IPS DF 19.7 (cell line): ENCODE measurements around the gene SH3BP4.
"Not testable (repeated sequence)": the region's sequence is repeated elsewhere in the genome, so short reads cannot be mapped to it uniquely, and the experiment has no call there.

Source experiments
- DNase-seq: peaks from one replicate; pipeline ENCODE4 v3.0.0-alpha.2; 2013; ENCODE audit warnings: low read depth, low spot score

Gene SH3BP4

GRCh38 chr2:235017441-235017840 is 65.6 kb downstream of the SH3BP4 start:
- DNase-seq: no peak

GRCh38 chr2:235018838-235019237 is 67.0 kb downstream of the SH3BP4 start:
- no peak for DNase-seq

GRCh38 chr2:235020141-235020540 is 68.3 kb downstream of the SH3BP4 start:
- DNase-seq: not testable (repeated sequence)

- DNase-seq: no peak
Observed at GRCh38 chr2:235021752-235022151, 69.9 kb downstream of the SH3BP4 start.

- no peak for DNase-seq
Observed at GRCh38 chr2:235024191-235024860, 72.5 kb downstream of the SH3BP4 start.

GRCh38 chr2:235024931-235025773 is 73.3 kb downstream of the SH3BP4 start:
- no peak for DNase-seq

- no peak for DNase-seq
Observed at GRCh38 chr2:235025800-235026536, 74.2 kb downstream of the SH3BP4 start.

GRCh38 chr2:235026649-235027557 is 75.1 kb downstream of the SH3BP4 start:
- no peak for DNase-seq

- no peak for DNase-seq
Observed at GRCh38 chr2:235027558-235028214, 75.9 kb downstream of the SH3BP4 start.

- no peak for DNase-seq
Observed at GRCh38 chr2:235028646-235029045, 76.8 kb downstream of the SH3BP4 start.

GRCh38 chr2:235029054-235029453 is 77.2 kb downstream of the SH3BP4 start:
- DNase-seq: no peak

GRCh38 chr2:235030126-235030525 is 78.3 kb downstream of the SH3BP4 start:
- no peak for DNase-seq

- no peak for DNase-seq
Observed at GRCh38 chr2:235030936-235031335, 79.1 kb downstream of the SH3BP4 start.

GRCh38 chr2:235031686-235032373 is 80.0 kb downstream of the SH3BP4 start:
- DNase-seq: no peak

- DNase-seq: no peak
Observed at GRCh38 chr2:235032466-235032865, 80.6 kb downstream of the SH3BP4 start.

GRCh38 chr2:235032949-235033348 is 81.1 kb downstream of the SH3BP4 start:
- DNase-seq: no peak

- DNase-seq: no peak
Observed at GRCh38 chr2:235034265-235035118, 82.7 kb downstream of the SH3BP4 start.

GRCh38 chr2:235037604-235038166 is 85.9 kb downstream of the SH3BP4 start:
- no peak for DNase-seq
